ENCODE data around the gene C2CD2L.

C2CD2L gene

GRCh38 chr11:119147604-119148333, 40.6 kb downstream of the C2CD2L start:
- TF ChIP-seq ESRRG (CRISPR knock-in tag; IDR thresholded peaks at IDR 0.05): no peak
- TF ChIP-seq CSRNP3 (CRISPR knock-in tag; IDR thresholded peaks at IDR 0.05): no peak
- no peak for TF ChIP-seq GLIS3 (CRISPR knock-in tag; IDR thresholded peaks at IDR 0.05)
- TF ChIP-seq PATZ1 (CRISPR knock-in tag; IDR thresholded peaks at IDR 0.05; ENCODE audit: borderline replicate concordance): no peak
- TF ChIP-seq, protein P1, sequence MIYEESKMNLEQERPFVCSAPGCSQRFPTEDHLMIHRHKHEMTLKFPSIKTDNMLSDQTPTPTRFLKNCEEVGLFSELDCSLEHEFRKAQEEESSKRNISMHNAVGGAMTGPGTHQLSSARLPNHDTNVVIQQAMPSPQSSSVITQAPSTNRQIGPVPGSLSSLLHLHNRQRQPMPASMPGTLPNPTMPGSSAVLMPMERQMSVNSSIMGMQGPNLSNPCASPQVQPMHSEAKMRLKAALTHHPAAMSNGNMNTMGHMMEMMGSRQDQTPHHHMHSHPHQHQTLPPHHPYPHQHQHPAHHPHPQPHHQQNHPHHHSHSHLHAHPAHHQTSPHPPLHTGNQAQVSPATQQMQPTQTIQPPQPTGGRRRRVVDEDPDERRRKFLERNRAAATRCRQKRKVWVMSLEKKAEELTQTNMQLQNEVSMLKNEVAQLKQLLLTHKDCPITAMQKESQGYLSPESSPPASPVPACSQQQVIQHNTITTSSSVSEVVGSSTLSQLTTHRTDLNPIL (CRISPR knock-in tag; IDR thresholded peaks at IDR 0.05; ENCODE audit: low read depth): no peak
- TF ChIP-seq ZFP30 (CRISPR knock-in tag; IDR thresholded peaks at IDR 0.05): no peak
- no peak for TF ChIP-seq SNAI2 (CRISPR knock-in tag; IDR thresholded peaks at IDR 0.05)
- TF ChIP-seq ZNF565 (CRISPR knock-in tag; conservative IDR thresholded peaks at IDR 0.05; ENCODE audit: low read depth): no peak
- no peak for TF ChIP-seq ISL1 (CRISPR knock-in tag; IDR thresholded peaks at IDR 0.05)
- ATAC-seq: no peak

DNA sequence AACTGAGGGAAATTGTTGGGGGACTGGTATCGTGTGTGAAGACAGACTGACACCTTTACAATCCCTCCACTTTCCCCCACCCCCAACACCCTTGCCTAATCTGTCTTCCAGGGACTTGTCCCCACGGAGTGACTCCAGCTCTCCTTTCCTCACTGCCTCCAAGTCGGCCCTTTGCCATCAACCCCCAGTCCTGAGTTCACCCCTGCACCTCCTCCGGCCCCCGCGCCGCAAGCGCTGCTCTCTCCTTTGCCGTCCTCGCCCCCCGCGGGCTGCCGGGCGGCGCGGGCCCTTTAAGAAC, 41.5 kb downstream of the C2CD2L start:
- no peak for TF ChIP-seq POU6F1 (CRISPR knock-in tag; IDR thresholded peaks at IDR 0.05; ENCODE audit: borderline replicate concordance, low read depth)
- TF ChIP-seq PATZ1 (CRISPR knock-in tag; IDR thresholded peaks at IDR 0.05; ENCODE audit: borderline replicate concordance): no peak
- TF ChIP-seq ZNF8 (CRISPR knock-in tag; IDR thresholded peaks at IDR 0.05): no peak
- no peak for TF ChIP-seq OSR1 (CRISPR knock-in tag; IDR thresholded peaks at IDR 0.05)
- no peak for TF ChIP-seq SNAI2 (CRISPR knock-in tag; IDR thresholded peaks at IDR 0.05)
- TF ChIP-seq ZFP3 (CRISPR knock-in tag; IDR thresholded peaks at IDR 0.05): no peak
- no peak for TF ChIP-seq RARB (CRISPR knock-in tag; IDR thresholded peaks at IDR 0.05)
- TF ChIP-seq, protein P1 (CRISPR knock-in tag; IDR thresholded peaks at IDR 0.05; ENCODE audit: low read depth): no peak
- TF ChIP-seq, protein P2, sequence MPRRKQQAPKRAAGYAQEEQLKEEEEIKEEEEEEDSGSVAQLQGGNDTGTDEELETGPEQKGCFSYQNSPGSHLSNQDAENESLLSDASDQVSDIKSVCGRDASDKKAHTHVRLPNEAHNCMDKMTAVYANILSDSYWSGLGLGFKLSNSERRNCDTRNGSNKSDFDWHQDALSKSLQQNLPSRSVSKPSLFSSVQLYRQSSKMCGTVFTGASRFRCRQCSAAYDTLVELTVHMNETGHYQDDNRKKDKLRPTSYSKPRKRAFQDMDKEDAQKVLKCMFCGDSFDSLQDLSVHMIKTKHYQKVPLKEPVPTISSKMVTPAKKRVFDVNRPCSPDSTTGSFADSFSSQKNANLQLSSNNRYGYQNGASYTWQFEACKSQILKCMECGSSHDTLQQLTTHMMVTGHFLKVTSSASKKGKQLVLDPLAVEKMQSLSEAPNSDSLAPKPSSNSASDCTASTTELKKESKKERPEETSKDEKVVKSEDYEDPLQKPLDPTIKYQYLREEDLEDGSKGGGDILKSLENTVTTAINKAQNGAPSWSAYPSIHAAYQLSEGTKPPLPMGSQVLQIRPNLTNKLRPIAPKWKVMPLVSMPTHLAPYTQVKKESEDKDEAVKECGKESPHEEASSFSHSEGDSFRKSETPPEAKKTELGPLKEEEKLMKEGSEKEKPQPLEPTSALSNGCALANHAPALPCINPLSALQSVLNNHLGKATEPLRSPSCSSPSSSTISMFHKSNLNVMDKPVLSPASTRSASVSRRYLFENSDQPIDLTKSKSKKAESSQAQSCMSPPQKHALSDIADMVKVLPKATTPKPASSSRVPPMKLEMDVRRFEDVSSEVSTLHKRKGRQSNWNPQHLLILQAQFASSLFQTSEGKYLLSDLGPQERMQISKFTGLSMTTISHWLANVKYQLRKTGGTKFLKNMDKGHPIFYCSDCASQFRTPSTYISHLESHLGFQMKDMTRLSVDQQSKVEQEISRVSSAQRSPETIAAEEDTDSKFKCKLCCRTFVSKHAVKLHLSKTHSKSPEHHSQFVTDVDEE (CRISPR knock-in tag; IDR thresholded peaks at IDR 0.05): no peak
- no peak for TF ChIP-seq TCF4 (CRISPR knock-in tag; IDR thresholded peaks at IDR 0.05; ENCODE audit: borderline replicate concordance)
- no peak for TF ChIP-seq TOX (CRISPR knock-in tag; IDR thresholded peaks at IDR 0.05; ENCODE audit: borderline replicate concordance)
- TF ChIP-seq GLIS3 (CRISPR knock-in tag; IDR thresholded peaks at IDR 0.05): no peak
- no peak for TF ChIP-seq CSDC2 (CRISPR knock-in tag; IDR thresholded peaks at IDR 0.05)
- no peak for TF ChIP-seq CSRNP3 (CRISPR knock-in tag; IDR thresholded peaks at IDR 0.05)
- TF ChIP-seq ESRRG (CRISPR knock-in tag; IDR thresholded peaks at IDR 0.05): no peak
- no peak; the same call in 2 of the 3 replicates for ATAC-seq
